ENCODE data around the gene TUBGCP3. TPM values are rescaled to one million over a fixed set of nuclear protein-coding genes. Genes with fewer than 3 reads are reported as not detected.

The TUBGCP3 gene
- total and polyA plus RNA-seq, 4 donors, result 6.7 to 31.0 (median 17.3) TPM

DNA sequence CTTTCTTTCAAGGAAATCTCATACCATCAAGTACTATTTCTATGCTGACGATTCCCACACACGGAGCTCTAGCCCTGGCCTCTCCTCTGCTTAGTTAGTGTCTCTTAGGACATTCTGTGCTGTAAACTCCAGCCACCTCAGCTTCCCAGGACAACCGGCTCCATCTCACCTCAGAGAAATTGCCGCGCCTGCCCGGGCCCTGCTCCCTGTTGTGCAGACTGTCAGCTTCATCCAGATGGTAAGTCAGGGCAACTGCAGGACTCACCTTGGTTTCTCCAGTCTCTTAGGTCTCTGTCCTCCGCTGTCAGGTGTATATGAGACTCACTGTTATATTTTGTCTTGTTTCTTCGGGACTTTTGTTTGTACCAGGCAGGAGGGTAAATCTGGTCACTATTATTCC is 113.1 kb downstream of the TUBGCP3 start:
- Histone ChIP-seq H3K4me3 (ENCODE audit: low read depth in 1 of 3, low read length in 3 of 3) (peak overlapping the region in 2 of 3 donors; percentile 41), H3K27ac (ENCODE audit: low read depth in 1 of 2, low read length in 2 of 2) (peak overlapping the region; percentile 17 to 59), H3K27me3 (ENCODE audit: control insufficient read depth in 4 of 4, insufficient read depth in 4 of 4, low read length in 3 of 4) (no peaks in the 10 kb centered on the region), H3K36me3 (ENCODE audit: control insufficient read depth in 4 of 4, insufficient read depth in 3 of 4, low read depth in 1 of 4, low read length in 3 of 4) (no peaks in the 10 kb centered on the region), H3K4me1 (ENCODE audit: control insufficient read depth in 4 of 4, insufficient read depth in 4 of 4, low read length in 3 of 4) (peaks cover 2 to 21% (median 12%) of the 10 kb centered on the region in 4 donors), H3K9ac (ENCODE audit: low read depth in 1 of 2, low read length in 2 of 2) (peak overlapping the region in 1 of 2 donors; percentile 71), H3K9me3 (ENCODE audit: control insufficient read depth in 4 of 4, low read length in 3 of 4) (no peaks in the 10 kb centered on the region)
- WGBS, result 59% methylated on average over 8 of the region's 8 CpGs
- DNase-seq (ENCODE audit: low spot score), result no peak
- TF ChIP-seq, protein P1, sequence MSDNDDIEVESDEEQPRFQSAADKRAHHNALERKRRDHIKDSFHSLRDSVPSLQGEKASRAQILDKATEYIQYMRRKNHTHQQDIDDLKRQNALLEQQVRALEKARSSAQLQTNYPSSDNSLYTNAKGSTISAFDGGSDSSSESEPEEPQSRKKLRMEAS (IDR thresholded peaks at IDR 0.05), result no peak
- TF ChIP-seq GABPA (IDR thresholded peaks at IDR 0.05 in 1 of 2, conservative IDR thresholded peaks at IDR 0.05 in 1 of 2), result no peak
- TF ChIP-seq, protein P2, sequence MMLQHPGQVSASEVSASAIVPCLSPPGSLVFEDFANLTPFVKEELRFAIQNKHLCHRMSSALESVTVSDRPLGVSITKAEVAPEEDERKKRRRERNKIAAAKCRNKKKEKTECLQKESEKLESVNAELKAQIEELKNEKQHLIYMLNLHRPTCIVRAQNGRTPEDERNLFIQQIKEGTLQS (IDR thresholded peaks at IDR 0.05), result no peak
- TF ChIP-seq, protein P3, sequence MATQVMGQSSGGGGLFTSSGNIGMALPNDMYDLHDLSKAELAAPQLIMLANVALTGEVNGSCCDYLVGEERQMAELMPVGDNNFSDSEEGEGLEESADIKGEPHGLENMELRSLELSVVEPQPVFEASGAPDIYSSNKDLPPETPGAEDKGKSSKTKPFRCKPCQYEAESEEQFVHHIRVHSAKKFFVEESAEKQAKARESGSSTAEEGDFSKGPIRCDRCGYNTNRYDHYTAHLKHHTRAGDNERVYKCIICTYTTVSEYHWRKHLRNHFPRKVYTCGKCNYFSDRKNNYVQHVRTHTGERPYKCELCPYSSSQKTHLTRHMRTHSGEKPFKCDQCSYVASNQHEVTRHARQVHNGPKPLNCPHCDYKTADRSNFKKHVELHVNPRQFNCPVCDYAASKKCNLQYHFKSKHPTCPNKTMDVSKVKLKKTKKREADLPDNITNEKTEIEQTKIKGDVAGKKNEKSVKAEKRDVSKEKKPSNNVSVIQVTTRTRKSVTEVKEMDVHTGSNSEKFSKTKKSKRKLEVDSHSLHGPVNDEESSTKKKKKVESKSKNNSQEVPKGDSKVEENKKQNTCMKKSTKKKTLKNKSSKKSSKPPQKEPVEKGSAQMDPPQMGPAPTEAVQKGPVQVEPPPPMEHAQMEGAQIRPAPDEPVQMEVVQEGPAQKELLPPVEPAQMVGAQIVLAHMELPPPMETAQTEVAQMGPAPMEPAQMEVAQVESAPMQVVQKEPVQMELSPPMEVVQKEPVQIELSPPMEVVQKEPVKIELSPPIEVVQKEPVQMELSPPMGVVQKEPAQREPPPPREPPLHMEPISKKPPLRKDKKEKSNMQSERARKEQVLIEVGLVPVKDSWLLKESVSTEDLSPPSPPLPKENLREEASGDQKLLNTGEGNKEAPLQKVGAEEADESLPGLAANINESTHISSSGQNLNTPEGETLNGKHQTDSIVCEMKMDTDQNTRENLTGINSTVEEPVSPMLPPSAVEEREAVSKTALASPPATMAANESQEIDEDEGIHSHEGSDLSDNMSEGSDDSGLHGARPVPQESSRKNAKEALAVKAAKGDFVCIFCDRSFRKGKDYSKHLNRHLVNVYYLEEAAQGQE (IDR thresholded peaks at IDR 0.05), result no peak
- TF ChIP-seq TAF1 (conservative IDR thresholded peaks at IDR 0.05), result no peak
- TF ChIP-seq, protein P4, sequence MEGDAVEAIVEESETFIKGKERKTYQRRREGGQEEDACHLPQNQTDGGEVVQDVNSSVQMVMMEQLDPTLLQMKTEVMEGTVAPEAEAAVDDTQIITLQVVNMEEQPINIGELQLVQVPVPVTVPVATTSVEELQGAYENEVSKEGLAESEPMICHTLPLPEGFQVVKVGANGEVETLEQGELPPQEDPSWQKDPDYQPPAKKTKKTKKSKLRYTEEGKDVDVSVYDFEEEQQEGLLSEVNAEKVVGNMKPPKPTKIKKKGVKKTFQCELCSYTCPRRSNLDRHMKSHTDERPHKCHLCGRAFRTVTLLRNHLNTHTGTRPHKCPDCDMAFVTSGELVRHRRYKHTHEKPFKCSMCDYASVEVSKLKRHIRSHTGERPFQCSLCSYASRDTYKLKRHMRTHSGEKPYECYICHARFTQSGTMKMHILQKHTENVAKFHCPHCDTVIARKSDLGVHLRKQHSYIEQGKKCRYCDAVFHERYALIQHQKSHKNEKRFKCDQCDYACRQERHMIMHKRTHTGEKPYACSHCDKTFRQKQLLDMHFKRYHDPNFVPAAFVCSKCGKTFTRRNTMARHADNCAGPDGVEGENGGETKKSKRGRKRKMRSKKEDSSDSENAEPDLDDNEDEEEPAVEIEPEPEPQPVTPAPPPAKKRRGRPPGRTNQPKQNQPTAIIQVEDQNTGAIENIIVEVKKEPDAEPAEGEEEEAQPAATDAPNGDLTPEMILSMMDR (IDR thresholded peaks at IDR 0.05; ENCODE audit: low read depth, low read length, missing input control), result no peak
- TF ChIP-seq SP1 (IDR thresholded peaks at IDR 0.05), result no peak
- TF ChIP-seq RXRA (IDR thresholded peaks at IDR 0.05), result no peak
- TF ChIP-seq RAD21 (IDR thresholded peaks at IDR 0.05), result no peak
- TF ChIP-seq HNF4G (IDR thresholded peaks at IDR 0.05), result no peak
- TF ChIP-seq EGR1 (IDR thresholded peaks at IDR 0.05; ENCODE audit: low read depth in 2 of 2), result no peak
- no peak for TF ChIP-seq JUND (IDR thresholded peaks at IDR 0.05)
- no peak for TF ChIP-seq NR2F2 (IDR thresholded peaks at IDR 0.05)

DNA sequence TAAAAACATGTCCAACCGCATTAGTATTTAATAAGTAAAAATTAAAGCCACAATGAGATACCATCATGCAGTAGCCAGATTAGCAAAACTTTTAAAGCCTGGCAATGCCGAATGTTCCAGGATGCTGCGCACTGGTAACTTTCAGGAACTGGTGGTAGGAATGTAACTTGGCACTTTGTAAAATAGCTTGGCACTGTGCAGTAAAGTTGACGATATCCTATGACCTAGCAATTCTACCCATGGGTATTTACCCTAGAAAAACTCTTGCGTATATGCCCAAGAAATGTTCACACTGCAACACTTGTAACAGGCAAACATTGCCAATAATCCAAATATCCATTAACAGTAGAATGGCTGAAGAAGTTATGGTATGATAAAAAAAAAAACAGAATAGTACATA is 114.1 kb downstream of the TUBGCP3 start:
- no peaks in the 10 kb centered on the region for H3K9me3 ChIP-seq (ENCODE audit: control insufficient read depth in 4 of 4, low read length in 3 of 4)
- H3K4me3 ChIP-seq (ENCODE audit: low read depth in 1 of 3, low read length in 3 of 3), result no peak overlapping the region
- H3K9ac ChIP-seq (ENCODE audit: low read depth in 1 of 2, low read length in 2 of 2), result no peak overlapping the region
- WGBS, result 52% methylated on average over 5 of the region's 5 CpGs
- DNase-seq (ENCODE audit: low spot score), result no peak
- H3K4me1 ChIP-seq (ENCODE audit: control insufficient read depth in 4 of 4, insufficient read depth in 4 of 4, low read length in 3 of 4), result peaks cover 2 to 21% (median 12%) of the 10 kb centered on the region in 4 donors
- no peaks in the 10 kb centered on the region for H3K36me3 ChIP-seq (ENCODE audit: control insufficient read depth in 4 of 4, insufficient read depth in 3 of 4, low read depth in 1 of 4, low read length in 3 of 4)
- H3K27ac ChIP-seq (ENCODE audit: low read depth in 1 of 2, low read length in 2 of 2), result peak overlapping the region; percentile 17 to 59
- no peaks in the 10 kb centered on the region for H3K27me3 ChIP-seq (ENCODE audit: control insufficient read depth in 4 of 4, insufficient read depth in 4 of 4, low read length in 3 of 4)
- TF ChIP-seq YY1 (IDR thresholded peaks at IDR 0.05), result peak; percentile 34
- TF ChIP-seq, protein P5, sequence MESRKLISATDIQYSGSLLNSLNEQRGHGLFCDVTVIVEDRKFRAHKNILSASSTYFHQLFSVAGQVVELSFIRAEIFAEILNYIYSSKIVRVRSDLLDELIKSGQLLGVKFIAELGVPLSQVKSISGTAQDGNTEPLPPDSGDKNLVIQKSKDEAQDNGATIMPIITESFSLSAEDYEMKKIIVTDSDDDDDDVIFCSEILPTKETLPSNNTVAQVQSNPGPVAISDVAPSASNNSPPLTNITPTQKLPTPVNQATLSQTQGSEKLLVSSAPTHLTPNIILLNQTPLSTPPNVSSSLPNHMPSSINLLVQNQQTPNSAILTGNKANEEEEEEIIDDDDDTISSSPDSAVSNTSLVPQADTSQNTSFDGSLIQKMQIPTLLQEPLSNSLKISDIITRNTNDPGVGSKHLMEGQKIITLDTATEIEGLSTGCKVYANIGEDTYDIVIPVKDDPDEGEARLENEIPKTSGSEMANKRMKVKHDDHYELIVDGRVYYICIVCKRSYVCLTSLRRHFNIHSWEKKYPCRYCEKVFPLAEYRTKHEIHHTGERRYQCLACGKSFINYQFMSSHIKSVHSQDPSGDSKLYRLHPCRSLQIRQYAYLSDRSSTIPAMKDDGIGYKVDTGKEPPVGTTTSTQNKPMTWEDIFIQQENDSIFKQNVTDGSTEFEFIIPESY (IDR thresholded peaks at IDR 0.05), result no peak
- TF ChIP-seq, protein P2 (IDR thresholded peaks at IDR 0.05), result no peak
- TF ChIP-seq FOXA1 (IDR thresholded peaks at IDR 0.05), result peak; percentile 47
- TF ChIP-seq RAD21 (IDR thresholded peaks at IDR 0.05), result peak in 1 of 2 donors; percentile 48
- no peak for TF ChIP-seq FOXA2 (IDR thresholded peaks at IDR 0.05)
- peak in 1 of 2 donors; percentile 71 for TF ChIP-seq RXRA (IDR thresholded peaks at IDR 0.05)
- TF ChIP-seq HNF4A (conservative IDR thresholded peaks at IDR 0.05), result peak in 1 of 2 donors; percentile 53
- no peak for TF ChIP-seq TAF1 (conservative IDR thresholded peaks at IDR 0.05)
- TF ChIP-seq HNF4G (IDR thresholded peaks at IDR 0.05), result no peak
- peak in 1 of 2 donors; percentile 68 for TF ChIP-seq GABPA (IDR thresholded peaks at IDR 0.05 in 1 of 2, conservative IDR thresholded peaks at IDR 0.05 in 1 of 2)
- TF ChIP-seq, protein P1 (IDR thresholded peaks at IDR 0.05), result no peak
- TF ChIP-seq, protein P3 (IDR thresholded peaks at IDR 0.05), result no peak
- TF ChIP-seq EGR1 (IDR thresholded peaks at IDR 0.05; ENCODE audit: low read depth in 2 of 2), result no peak
- TF ChIP-seq NR2F2 (IDR thresholded peaks at IDR 0.05), result no peak
- TF ChIP-seq SP1 (IDR thresholded peaks at IDR 0.05), result no peak
